A549 (cell line): ENCODE measurements around the gene SIK3.

Experiments
- CEBPB ChIP-seq, 2 experiments: fragments of >200 bp in 1 of 2; sonication (Bioruptor Twin) in 1 of 2; formaldehyde crosslinking in 1 of 2; IDR thresholded peaks; 2 replicates each; pipeline ENCODE4 v1.6.1; 2012 to 2016
- MYC ChIP-seq: IDR thresholded peaks from 2 replicates; pipeline ENCODE4 v1.6.1; 2012; ENCODE audit warnings: mild to moderate bottlenecking, inconsistent platforms, low read length, improper control_type of control experiment, borderline replicate concordance
- NPAS2 ChIP-seq: fragments of 250-450 bp; sonication (Bioruptor Pico); IDR thresholded peaks from 2 replicates; pipeline ENCODE4 v1.8.0; 2022; ENCODE audit warnings: mild to moderate bottlenecking, moderate library complexity, borderline replicate concordance
- POLR2A ChIP-seq: IDR thresholded peaks from 2 replicates; pipeline ENCODE4 v1.6.1; 2012; ENCODE audit warnings: mild to moderate bottlenecking, low read length
- TF ChIP-seq, protein P1 (sequence below): fragments of >200 bp; sonication (Bioruptor Twin); formaldehyde crosslinking; IDR thresholded peaks from 3 replicates; pipeline ENCODE4 v1.5.1; 2016

DNA sequence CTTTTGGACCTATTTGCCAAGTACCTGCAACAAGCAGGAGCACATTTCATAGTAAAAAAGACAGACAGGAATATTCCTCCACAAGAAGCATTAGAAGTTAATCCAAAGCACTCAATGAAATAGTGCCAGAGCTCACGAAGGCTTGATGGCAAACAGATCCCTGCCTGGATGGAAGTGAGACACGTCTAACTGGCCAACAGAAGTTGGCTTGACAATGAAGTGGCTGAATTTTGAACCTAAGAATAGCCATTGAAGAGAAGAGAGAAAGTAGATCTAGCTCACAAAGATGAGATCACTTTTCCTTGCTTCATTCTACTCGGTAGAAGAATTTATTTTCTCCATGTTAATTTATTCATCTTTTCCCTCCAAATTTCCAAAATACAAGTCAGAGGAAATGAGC lies 230.2 kb downstream of the SIK3 start:
- TF ChIP-seq MYC: no peak
- TF ChIP-seq, protein P1, sequence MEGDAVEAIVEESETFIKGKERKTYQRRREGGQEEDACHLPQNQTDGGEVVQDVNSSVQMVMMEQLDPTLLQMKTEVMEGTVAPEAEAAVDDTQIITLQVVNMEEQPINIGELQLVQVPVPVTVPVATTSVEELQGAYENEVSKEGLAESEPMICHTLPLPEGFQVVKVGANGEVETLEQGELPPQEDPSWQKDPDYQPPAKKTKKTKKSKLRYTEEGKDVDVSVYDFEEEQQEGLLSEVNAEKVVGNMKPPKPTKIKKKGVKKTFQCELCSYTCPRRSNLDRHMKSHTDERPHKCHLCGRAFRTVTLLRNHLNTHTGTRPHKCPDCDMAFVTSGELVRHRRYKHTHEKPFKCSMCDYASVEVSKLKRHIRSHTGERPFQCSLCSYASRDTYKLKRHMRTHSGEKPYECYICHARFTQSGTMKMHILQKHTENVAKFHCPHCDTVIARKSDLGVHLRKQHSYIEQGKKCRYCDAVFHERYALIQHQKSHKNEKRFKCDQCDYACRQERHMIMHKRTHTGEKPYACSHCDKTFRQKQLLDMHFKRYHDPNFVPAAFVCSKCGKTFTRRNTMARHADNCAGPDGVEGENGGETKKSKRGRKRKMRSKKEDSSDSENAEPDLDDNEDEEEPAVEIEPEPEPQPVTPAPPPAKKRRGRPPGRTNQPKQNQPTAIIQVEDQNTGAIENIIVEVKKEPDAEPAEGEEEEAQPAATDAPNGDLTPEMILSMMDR: no peak
- TF ChIP-seq POLR2A: no peak
- no peak for TF ChIP-seq NPAS2
- TF ChIP-seq CEBPB (IDR thresholded peaks at IDR 0.05): no peak
